Loucy (cell line): ENCODE results near the gene TRAPPC2L.

Experiments
- CTCF ChIP-seq: fragments of 200-600 bp; sonication (generic); conservative IDR thresholded peaks from 2 replicates; pipeline ENCODE4 v1.5.1; 2014; ENCODE audit warnings: mild to moderate bottlenecking, antibody characterized with exemption, low read length
- EZH2phosphoT487 ChIP-seq: fragments of 200-600 bp; IDR thresholded peaks from 2 replicates; pipeline ENCODE4 v1.6.1; 2018; ENCODE audit warnings: antibody characterized with exemption, mild to moderate bottlenecking, moderate library complexity, borderline replicate concordance

DNA sequence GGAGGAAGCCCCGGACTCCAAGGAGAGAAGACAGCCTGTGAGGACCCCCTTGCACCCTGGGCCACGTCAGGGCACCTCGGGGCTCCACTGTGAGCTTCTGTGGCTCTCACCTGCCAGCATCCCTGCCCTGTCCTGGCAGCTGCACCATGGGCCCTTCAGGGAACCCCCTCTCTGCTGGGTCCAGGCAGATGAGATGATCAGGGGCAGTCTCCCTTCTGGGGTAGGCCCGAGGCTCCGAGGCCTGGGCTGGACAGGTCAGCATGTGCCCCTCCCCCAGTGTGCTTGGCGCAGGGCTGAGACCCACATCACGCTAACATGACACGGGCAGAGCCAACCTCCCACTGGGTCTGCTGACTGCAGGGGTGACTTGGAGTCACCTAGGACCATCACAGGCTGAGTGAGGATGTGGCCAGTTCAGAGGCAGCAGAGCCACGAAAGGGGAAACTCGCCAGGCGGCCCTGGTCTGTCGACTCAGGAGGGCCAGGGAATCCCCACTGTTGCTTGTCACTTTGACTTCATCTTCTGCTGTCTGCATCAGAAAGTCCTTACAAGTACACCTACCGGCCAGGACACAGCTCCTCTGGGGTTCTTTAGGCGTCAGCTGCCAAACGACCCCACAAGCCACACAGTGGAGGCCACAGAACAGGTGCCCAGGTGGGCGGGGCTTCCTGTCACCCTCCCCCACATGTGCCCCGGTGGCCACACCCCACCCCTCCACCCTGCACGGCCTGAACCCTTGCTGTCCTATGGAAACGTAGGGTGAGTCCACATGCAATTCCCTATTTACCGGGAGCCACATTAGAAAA is 2.4 kb upstream of the TRAPPC2L start:
- TF ChIP-seq CTCF (no peak), EZH2phosphoT487 (no peak)
